GM21529 (cell line): ENCODE results near the gene GRK5.
A peak's percentile ranks its signal among the peaks of the same experiment; 100 is the strongest.

Experiments used
- ATAC-seq: cut with Tn5 transposase; IDR thresholded peaks from one replicate; pipeline ENCODE4 v1.9.1; 2021; ENCODE audit not compliant: unreplicated experiment

Gene GRK5

DNA sequence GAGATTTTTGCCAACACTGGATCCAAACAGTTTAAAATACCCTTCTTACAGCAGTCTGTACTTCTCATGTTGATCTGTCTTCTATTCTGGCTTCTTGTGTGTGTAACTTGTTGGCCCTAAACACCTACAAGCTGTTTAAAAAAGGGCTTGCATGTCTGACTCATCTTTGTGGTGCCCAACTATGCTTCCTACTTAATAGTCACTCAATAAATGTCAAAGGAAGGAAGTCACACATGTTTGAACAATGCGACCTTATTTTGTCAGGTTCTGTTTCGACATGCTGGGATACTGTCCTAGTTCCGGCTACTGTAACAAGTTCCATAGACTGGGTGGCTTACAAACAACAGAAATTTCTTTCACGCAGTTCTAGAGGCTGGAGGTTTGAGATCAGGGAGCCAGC is 9.4 kb upstream of the GRK5 start:
- ATAC-seq, result no peak

DNA sequence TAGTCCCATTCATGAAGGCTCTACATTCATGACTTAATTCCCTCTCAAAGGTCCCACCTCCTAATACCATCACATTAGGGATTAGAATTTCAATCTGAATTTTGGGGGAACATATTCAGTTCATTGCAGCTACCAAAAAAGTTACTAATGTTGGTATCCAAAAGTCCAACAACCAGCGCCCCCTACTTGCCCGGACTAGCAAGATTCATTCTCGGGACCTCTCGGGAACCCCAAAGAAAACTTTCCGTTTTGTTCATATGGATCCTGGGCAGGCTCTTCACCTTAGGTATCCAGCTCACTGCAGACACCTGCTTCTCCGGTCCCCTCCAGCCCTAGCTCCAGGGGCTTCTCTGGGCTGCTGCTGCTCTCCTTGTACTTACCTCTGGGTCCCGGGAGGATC is 8.9 kb upstream of the GRK5 start:
- ATAC-seq, result no peak

DNA sequence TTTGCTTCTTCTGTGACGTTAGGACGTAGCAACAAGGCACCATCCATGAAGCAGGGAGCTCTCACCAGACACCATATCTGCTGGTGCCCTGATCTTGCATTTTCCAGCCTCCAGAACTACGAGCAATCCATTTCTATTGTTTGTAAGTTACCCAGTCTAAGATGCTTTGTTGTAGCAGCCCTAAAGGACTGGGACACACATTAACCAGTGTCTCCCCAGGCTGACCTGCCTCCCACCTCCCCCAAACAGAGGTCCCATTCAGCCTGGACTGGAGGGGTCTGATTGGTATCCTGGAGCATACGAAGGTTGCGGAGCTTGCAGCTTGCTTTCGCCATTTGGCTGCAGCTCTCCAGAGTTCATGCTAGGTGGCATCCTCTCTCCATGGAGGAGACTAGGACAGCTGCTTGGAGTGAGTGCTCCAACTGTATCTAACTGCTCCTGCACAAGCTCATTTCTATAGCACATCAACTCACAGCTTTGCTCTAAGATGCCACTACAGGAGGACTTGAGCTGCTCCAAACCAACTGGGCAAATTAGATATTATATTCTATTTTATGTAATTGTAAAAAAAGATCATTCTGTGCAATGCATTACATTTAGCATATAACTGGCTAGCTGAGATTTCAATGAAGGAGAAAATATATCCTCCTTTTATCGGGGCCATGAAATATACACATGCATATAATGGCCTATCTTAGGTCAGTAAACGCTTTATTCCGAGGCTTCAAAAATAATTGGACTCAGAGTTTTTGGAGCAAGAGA is 8.0 kb upstream of the GRK5 start:
- no peak for ATAC-seq

DNA sequence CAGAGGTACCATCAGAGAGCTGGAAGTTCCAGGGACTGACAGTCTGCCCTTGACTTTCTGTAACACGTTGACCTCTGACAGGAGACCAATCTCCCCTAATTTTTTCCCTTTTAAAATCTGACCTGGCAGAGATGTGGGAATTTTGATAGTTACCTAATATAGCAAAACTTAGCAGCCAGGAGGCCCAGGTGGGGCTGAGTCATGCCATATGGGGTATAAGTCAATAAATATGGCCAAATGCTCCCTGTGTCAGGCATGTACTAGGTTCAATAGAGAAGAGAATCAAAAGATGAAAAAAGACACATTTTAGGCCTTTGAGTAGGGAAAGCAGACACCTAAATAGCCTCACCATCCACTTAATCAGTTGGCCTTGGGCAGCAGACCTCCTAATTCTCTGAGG is 6.1 kb upstream of the GRK5 start:
- ATAC-seq, result no peak

GRCh38 chr10:119203006-119203405 is 4.4 kb upstream of the GRK5 start:
- no peak for ATAC-seq

DNA sequence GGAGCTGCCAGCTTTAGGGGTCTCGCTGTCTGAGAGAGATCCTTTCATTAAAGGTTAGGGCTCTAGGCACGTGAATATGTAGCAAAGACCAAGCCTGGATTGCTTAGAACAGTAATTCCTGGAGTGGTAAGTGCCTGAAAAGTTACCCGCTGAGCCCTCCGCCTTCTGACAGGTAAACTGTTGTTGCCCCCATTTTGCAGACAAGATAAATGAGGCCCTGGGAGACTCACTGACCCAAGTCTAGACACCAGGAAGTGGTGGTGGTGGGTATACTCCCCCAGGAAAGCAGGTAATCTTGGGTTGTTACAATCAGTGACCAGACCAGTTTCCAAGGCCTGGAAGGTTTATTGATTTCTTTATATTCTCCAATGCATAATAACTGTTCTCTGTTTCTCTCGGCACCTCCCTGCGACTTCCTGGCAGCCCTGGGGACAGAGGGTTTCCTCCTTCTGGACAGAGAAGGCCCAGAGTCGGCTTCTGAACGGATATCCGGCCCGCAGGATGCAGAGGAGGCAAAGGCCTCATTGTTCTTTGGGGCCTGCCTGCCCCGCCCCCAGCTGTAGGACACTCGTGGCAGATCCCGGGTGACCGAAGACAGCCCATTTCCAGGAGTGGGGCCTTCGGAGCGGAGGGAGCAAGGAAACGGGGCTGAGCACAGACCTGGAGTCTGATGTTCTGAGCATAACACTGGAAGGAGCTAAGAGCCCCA is 1.3 kb upstream of the GRK5 start:
- ATAC-seq, result peak; percentile 32

- ATAC-seq, result peak; percentile 62
Observed at GRCh38 chr10:119206603-119207365, 587 bp upstream of the GRK5 start.

GRCh38 chr10:119207713-119208552 is 562 bp downstream of the GRK5 start:
- ATAC-seq, result peak; percentile 3

- no peak for ATAC-seq
Observed at GRCh38 chr10:119208553-119208940, 1.2 kb downstream of the GRK5 start.

- ATAC-seq, result no peak
Observed at GRCh38 chr10:119209035-119209735, 1.8 kb downstream of the GRK5 start.

- no peak for ATAC-seq
Observed at GRCh38 chr10:119209736-119210355, 2.5 kb downstream of the GRK5 start.

DNA sequence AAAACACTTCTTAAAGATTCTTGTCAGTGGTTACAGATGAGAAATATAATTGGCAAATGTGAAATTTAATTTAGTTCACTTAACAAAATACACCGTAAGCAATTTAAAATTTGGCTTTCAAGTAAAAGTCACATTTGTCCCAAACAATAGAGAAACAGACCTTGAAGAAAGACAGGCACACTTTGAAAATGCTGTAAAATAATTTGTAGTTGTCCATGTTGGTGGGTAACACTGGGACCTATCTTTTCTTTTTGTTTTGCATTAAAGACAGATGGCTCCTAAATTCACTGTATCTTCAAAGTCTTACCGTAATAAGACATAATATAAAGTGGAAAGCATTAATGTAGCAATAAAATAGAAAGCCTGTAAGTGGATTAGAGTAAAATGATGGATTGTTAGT is 3.3 kb downstream of the GRK5 start:
- no peak for ATAC-seq

DNA sequence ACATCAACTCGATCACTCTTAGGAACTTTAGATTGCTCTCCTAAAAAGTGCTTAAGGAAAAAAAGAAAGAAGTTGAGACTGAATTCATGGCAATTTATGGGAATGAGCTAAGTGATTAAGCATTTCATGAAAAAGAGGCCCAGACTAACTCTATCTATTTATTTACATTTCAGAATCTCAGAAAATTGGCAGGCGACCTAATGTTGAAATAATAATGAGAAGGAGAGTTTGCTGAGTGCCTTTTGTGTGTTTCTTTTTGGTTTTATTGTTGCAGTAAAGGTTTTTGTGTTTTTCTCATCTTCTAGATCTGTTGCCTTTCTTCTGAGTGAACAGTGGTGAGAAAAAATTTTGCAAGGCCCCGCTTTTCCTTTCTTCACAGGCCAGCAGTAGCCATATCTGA is 3.8 kb downstream of the GRK5 start:
- ATAC-seq, result no peak

DNA sequence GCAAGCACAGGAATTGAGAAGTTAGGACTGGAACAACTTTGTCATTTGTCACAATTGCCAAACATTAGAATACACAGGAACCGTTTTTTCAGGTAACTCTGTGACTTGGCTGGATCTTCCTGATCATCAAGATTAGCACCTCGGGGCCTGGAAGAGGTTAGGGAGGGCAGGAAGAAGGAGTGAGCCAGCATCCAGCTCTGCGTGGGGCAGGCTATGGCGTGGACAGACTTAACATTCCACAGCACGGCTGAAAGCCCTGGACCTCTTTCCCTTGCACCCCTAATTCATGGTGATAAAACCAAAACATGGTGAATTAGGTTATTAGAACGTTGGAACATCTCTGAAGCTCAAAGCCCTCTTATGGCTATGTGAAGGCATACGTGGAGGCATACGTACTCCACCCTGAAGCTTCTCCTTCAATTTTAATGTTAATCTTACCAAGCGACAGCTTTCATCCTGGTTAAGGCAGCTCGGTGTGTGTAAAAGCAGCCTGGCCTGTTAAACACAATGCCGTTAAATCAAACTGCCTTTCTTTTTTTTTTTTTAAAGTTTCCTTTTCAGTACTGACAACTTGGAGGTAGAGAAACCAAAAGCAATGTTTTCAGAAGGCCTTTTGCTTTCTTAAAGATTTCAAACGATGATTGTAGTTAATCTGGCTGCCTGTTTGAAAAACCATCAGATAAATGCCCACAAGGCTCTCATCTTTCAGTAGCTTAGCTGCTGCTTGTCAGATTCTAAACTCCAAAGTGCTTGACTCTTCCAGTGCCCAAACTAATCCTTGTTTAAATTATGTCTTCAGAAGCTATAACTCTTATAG is 4.5 kb downstream of the GRK5 start:
- no peak for ATAC-seq

DNA sequence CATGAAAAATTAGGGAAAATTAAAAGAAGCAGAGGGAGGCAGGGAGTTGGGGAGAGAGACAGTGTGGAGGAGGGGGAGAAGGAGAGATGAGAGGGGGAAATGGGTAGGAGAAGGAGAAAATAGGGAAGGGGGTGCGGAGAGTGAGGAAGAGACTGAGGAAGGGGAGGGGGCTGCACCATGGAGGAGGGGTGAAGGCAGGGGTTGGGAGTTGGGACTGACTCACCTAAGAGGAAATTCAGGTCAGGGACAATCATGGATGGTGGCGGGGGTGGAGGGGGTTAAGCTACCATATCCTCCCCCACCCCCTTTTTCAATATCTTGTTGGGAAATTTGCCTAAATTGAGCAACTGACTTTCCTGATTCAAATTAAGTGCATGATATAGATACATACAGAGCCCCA is 8.0 kb downstream of the GRK5 start:
- no peak for ATAC-seq

- no peak for ATAC-seq
Observed at GRCh38 chr10:119216127-119216526, 8.8 kb downstream of the GRK5 start.

GRCh38 chr10:119217401-119217800 is 10.0 kb downstream of the GRK5 start:
- no peak for ATAC-seq

DNA sequence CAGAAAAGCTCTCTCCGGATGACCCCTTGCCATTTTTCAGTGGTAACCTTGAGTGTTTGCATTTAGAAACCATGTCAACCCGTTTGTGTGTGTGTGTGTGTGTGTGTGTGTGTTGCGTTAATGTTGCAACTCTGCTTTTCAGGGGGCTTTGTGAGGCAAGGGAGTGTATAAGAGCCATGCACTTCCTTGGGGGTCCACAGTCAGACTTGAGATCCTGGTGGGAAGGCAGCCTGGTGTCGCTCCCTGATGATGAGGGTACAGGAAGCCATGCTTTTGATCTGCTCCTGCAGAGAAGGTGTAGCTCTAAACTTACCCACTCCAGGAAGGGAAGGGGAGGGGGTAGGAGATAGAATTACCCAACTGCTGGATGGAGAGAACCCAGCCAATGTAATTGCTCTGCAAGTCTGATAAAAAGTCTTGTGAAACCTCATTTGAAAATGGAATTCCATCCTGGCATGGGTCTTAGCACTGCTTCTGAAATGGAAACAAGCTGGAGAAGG is 10.7 kb downstream of the GRK5 start:
- ATAC-seq, result no peak

DNA sequence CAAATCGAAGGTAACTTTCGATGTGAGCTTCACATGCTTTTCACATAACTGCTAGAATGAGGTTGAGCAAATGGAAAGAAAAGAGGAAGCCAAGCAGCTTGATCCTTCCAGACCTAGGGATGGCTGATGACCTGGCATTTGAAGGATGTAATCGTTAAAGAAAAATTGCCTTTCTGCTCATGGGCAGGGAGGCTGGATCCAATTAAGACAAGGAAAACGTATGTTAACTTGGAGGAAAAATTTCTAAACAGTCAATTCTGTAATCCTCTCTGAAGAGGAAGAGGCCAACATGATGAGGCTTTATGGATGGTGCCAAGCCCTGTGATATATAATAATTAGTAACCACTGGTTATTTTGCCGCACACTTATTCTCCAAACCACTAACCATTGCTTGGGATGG is 12.5 kb downstream of the GRK5 start:
- ATAC-seq, result no peak
